Nephron (organoid): ENCODE results near the gene MIDN.

Experiments
- H3K27ac Mint-ChIP-seq, 3 experiments: 2 replicates each; pipeline ENCODE4 v1.8.0; 2020; ENCODE audit warnings: mixed read lengths in 3 of 3, mild to moderate bottlenecking in 2 of 3, moderate library complexity in 1 of 3
- H3K27me3 Mint-ChIP-seq: 2 replicates; pipeline ENCODE4 v1.8.0; 2021; ENCODE audit warnings: low read depth, mild to moderate bottlenecking, moderate library complexity, mixed read lengths
- H3K36me3 Mint-ChIP-seq: 2 replicates; pipeline ENCODE4 v1.8.0; 2020; ENCODE audit warnings: low read depth, mixed read lengths
- H3K4me1 Mint-ChIP-seq: 2 replicates; pipeline ENCODE4 v1.8.0; 2020; ENCODE audit warnings: mixed read lengths
- H3K4me3 Mint-ChIP-seq, 3 experiments: 2 replicates each; pipeline ENCODE4 v1.8.0; 2020; ENCODE audit warnings: mild to moderate bottlenecking in 3 of 3, mixed read lengths in 3 of 3, moderate library complexity in 2 of 3
- H3K9me3 Mint-ChIP-seq: 2 replicates; pipeline ENCODE4 v1.8.0; 2020; ENCODE audit warnings: mixed read lengths
- CTCF ChIP-seq, 3 experiments: fragments of 200-600 bp; sonication (generic); IDR thresholded peaks; one replicate each; pipeline ENCODE4 v1.5.0; 2021; ENCODE audit warnings: antibody characterized with exemption in 3 of 3; ENCODE audit not compliant: unreplicated experiment in 3 of 3

The MIDN gene

GRCh38 chr19:1259876-1260748 is 11.7 kb downstream of the MIDN start:
- TF ChIP-seq CTCF (IDR thresholded peaks at IDR 0.05; ENCODE audit: unreplicated experiment in 3 of 3) = no peak
- peaks cover 6% of the 10 kb centered on the region for H3K27me3 Mint-ChIP-seq
- H3K4me1 Mint-ChIP-seq = peaks cover 43% of the 10 kb centered on the region
- H3K4me3 Mint-ChIP-seq = peak overlapping the region; percentile 44 to 47 (median 45)
- peak overlapping the region in 2 of 3 experiments; percentile 59 to 73 for H3K27ac Mint-ChIP-seq
- peaks cover 15% of the 10 kb centered on the region for H3K36me3 Mint-ChIP-seq
- H3K9me3 Mint-ChIP-seq = no peaks in the 10 kb centered on the region

- no peak for TF ChIP-seq CTCF (IDR thresholded peaks at IDR 0.05; ENCODE audit: unreplicated experiment in 3 of 3)
- peaks cover 6% of the 10 kb centered on the region for H3K27me3 Mint-ChIP-seq
- no peaks in the 10 kb centered on the region for H3K9me3 Mint-ChIP-seq
- peaks cover 15% of the 10 kb centered on the region for H3K36me3 Mint-ChIP-seq
- peak overlapping the region; percentile 86 to 90 (median 88) for H3K4me3 Mint-ChIP-seq
- peak overlapping the region; percentile 91 to 98 (median 95) for H3K27ac Mint-ChIP-seq
- peaks cover 49% of the 10 kb centered on the region for H3K4me1 Mint-ChIP-seq
Observed at GRCh38 chr19:1260749-1261537, 12.6 kb downstream of the MIDN start.

- Mint-ChIP-seq H3K27me3 (peaks cover 6% of the 10 kb centered on the region), H3K4me3 (peak overlapping the region; percentile 86 to 90 (median 88)), H3K36me3 (peaks cover 13% of the 10 kb centered on the region)
Observed at GRCh38 chr19:1261538-1261797, 13.1 kb downstream of the MIDN start.

DNA sequence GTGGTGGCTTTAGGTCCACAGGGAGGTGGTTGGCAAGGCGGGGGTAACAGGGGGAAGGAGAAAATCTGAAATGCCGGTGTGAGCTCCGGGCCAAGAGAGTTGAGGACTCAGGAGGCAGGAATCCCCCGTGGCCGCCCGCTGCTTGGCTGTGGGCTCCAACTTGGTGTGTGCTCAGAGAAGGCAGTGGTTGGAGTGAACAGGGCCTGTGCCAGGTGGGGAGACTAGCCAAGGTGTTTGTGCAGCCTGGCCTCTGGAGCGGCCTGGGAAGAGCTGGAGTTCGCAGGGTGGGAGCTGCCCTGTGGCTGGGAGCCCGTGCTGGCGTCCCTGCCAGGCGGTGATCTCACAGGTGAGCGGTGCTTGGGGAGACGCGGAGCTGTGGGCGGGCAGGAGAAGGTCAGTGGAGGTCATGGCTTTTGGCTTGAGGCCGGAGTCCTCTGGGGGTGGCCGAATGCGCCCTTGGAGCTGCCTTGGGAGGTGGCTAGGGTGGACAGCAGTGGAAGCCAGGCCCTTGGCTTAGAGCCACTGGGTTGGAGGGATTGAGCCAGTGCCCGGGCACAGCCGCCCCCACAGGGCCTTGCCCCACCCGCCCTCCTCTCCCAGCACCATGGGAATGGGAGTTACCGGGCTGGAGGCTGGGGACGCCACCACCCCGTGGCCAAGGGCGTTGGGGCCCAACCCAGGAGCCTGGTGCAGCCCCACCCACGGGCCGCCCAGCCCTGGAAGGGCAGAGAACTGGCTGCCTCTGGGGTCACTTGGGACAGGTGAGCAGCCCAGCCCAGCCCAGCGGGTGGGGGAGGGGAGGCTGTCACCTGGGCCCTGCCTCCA is 13.6 kb downstream of the MIDN start:
- Mint-ChIP-seq H3K9me3 (no peaks in the 10 kb centered on the region), H3K27ac (peak overlapping the region; percentile 91 to 98 (median 95)), H3K36me3 (peaks cover 10% of the 10 kb centered on the region), H3K4me3 (peak overlapping the region; percentile 86 to 90 (median 88)), H3K27me3 (peaks cover 6% of the 10 kb centered on the region), H3K4me1 (peaks cover 50% of the 10 kb centered on the region)
- peak in 1 of 3 experiments; percentile 3 for TF ChIP-seq CTCF (IDR thresholded peaks at IDR 0.05; ENCODE audit: unreplicated experiment in 3 of 3)

More at GRCh38 chr19:1261538-1261797, 13.1 kb downstream of the MIDN start:
- Mint-ChIP-seq H3K27ac (peak overlapping the region; percentile 91 to 98 (median 95)), H3K4me1 (peaks cover 50% of the 10 kb centered on the region), H3K9me3 (no peaks in the 10 kb centered on the region)
- peak in 2 of 3 experiments; percentile 15 to 21 for TF ChIP-seq CTCF (IDR thresholded peaks at IDR 0.05; ENCODE audit: unreplicated experiment in 3 of 3)

- Mint-ChIP-seq H3K9me3 (no peaks in the 10 kb centered on the region), H3K27ac (peak overlapping the region; percentile 91 to 95 (median 93)), H3K4me1 (peaks cover 52% of the 10 kb centered on the region), H3K4me3 (peak overlapping the region; percentile 73 to 76 (median 74)), H3K36me3 (peaks cover 5% of the 10 kb centered on the region), H3K27me3 (peaks cover 6% of the 10 kb centered on the region)
- TF ChIP-seq CTCF (IDR thresholded peaks at IDR 0.05; ENCODE audit: unreplicated experiment in 3 of 3) = no peak
Observed at GRCh38 chr19:1262623-1263123, 14.3 kb downstream of the MIDN start.
